ENCODE results near the gene SDK2.

SDK2 gene

DNA sequence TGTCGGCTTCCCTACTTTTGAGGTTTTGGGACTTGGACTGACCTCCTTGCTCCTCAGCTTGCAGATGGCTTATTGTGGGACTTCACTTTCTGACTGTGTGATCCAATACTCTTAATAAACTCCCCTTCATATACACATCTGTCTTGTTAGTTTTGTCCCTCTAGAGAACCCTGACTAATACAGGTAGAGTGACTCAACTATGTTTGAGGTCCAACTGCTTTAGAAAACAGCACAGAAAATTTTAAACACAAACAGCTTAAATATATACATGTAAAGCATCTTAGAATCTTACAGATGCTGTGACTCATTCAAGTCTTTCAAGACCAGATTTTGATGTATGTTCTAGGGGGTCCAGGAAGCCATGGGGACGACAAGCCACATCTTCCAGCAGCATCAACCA is 11.7 kb downstream of the SDK2 start:
- DNase-seq, result no peak

GRCh38 chr17:73630965-73631595 is 13.2 kb downstream of the SDK2 start:
- DNase-seq, result no peak

DNA sequence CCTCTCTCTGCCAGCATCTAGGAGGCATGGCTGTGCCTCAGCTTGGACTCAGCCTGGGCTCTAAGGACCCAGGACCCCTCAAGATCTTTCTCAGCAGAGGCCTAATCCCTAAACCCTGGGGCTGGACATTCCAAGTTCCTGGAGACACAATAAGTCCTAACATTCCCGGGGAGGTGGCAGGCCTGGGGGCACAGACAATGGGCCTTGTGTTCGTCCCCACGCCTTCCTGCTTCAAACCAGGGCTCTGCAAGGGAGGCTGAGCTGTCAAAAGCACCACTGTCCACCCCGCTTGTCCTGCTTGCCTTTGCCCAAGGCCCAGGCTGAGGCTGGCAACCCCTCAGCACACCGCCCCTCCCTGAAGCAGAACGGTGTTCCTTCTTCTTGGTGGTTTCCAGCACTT is 13.7 kb downstream of the SDK2 start:
- no peak for DNase-seq

- DNase-seq, result no peak
Observed at GRCh38 chr17:73628642-73629552, 15.3 kb downstream of the SDK2 start.

DNA sequence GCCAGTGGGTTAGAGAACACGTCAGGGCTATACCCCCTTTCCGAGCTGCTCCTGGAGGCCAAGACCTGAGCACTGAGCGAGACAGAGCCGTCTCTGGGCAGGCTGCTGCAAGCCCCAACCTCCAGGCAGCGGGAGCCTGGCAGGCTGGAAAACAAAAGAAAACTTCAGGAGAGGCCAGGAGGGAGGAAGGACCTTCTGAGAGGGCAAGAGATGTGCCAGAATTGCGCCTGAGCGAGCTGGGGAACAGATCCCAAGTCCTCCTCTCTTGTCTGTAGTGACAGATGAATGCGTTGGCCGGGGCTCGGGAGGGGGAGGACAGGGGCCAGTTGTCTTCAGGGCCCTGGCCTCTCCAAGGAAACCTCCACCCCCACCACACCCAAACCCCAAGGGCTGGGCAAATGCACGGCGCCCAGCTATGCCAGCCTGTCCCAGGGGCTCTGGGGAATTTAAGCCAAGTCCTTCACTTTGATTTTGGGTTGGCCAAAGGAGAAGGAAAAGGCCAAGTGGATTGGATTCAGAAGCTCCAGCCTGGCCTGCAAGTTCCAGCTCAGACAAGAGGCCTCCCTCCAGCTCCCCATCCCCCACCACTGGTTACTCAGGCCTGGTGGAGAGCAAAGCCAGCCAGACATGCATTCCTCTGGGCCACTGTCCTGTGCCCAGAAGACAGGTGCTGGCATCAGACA is 18.1 kb downstream of the SDK2 start:
- DNase-seq, result no peak

- no peak for DNase-seq
Observed at GRCh38 chr17:73625006-73625405, 19.2 kb downstream of the SDK2 start.

GRCh38 chr17:73624496-73624988 is 19.7 kb downstream of the SDK2 start:
- no peak for DNase-seq

DNA sequence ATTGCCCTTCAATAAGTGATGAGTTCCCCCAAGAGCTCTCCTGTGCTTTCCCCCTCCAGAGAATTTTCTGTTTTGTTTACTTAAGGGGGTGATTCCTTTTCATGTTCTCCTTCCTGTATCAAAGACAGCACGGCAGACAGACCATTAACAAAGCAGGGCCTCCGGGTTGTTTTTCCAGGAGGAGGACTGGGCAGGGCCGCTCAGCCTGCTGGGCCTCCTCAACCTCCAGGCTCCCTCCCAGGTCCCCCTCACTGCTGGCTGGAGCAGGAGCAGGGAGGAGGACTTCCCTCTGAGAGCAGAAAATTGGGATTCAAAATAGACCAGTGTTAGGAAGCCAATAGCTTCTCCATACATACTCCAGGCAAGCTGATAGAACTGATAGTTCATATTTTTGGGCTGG is 20.4 kb downstream of the SDK2 start:
- DNase-seq, result no peak

- no peak for DNase-seq
Observed at GRCh38 chr17:73623247-73623646, 21.0 kb downstream of the SDK2 start.

GRCh38 chr17:73622381-73622780 is 21.9 kb downstream of the SDK2 start:
- no peak for DNase-seq

- no peak for DNase-seq
Observed at GRCh38 chr17:73621685-73622084, 22.6 kb downstream of the SDK2 start.

DNA sequence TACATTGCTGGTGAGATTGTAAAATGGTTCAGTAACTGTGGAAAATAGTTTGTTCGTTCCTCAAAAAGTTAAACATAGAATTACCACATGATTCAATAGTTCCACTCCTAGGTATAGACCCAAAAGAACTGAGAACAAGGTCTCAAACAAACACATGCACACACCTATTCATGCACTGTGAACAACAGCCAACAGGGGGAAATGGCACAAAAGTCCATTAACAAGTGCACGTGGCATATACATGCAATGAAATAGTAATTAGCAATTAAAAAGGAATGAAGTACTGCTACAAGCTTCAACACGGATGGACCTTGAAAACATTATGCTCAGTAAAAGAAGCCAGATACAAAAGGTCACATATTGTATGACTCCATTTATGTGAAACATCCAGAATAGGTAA is 23.8 kb downstream of the SDK2 start:
- DNase-seq, result no peak

GRCh38 chr17:73617501-73617900 is 26.7 kb downstream of the SDK2 start:
- DNase-seq, result no peak

GRCh38 chr17:73616873-73617404 is 27.3 kb downstream of the SDK2 start:
- DNase-seq, result no peak

- no peak for DNase-seq
Observed at GRCh38 chr17:73616120-73616872, 27.9 kb downstream of the SDK2 start.

GRCh38 chr17:73614256-73614655 is 30.0 kb downstream of the SDK2 start:
- no peak for DNase-seq

- DNase-seq, result no peak
Observed at GRCh38 chr17:73613271-73614233, 30.7 kb downstream of the SDK2 start.

DNA sequence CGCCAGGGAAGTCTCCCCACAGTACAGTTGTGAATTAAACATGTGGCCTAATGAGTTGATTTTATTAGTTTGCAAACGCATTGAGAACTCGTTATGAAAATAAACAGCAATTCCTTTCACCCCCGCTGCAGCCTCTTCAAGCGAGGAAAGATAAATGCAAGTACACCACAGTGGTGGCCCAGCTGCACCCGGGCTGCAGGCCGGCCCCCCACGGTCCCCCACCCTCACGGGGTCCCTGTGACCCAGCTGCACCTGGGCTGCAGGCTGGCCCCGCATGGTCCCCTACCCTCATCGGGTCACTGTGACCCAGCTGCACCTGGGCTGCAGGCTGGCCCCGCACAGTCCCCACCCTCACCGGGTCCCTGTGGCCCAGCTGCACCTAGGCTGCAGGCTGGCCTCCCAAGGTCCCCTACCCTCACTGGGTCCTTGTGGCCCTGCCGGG is 32.2 kb downstream of the SDK2 start:
- no peak for DNase-seq

GRCh38 chr17:73611630-73612029 is 32.6 kb downstream of the SDK2 start:
- DNase-seq, result no peak

DNA sequence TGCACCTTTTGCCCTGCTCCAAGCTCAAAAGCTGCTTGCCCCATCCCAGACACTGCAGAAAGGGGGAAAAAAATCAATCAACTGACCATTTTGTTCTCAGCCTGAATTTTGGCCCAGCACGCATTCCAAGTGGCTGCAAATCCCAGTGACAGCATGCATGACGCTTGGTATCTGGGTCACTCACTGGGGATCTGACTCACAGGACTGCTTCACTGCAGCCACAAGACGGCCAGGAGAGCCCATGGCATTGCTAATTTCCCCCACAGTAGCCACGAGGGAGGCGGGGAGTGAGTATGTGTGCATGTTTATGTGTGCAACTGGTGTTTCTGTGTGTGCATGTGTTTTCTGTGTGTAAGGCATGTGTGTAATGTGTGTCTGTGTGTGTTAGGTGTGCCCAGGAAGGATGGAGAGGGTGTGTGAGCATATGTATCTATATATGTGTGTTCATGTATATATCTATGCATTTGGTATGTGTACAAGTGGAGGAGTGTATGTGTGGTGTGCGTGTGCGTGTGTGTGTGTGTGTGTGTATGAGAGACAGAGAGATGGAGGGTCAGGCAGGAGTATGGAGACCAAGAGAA is 33.8 kb downstream of the SDK2 start:
- DNase-seq, result no peak

GRCh38 chr17:73609758-73610157 is 34.5 kb downstream of the SDK2 start:
- no peak for DNase-seq

All from activated CD4-positive, alpha-beta T cell treated with anti-CD3 and anti-CD28 coated beads, Interleukin-2, amount 50 U/mL, for 1 hour (primary cell).